HEK293 (cell line): ENCODE data around the gene OBSL1.

Source experiments
- CTCF ChIA-PET: fragments of 350-600 bp; formaldehyde crosslinking; extraction: SDS; loops from one replicate; lab custom pipeline; 2021; ENCODE audit warnings: antibody characterized with exemption; lab: Yijun Ruan, JAX
- POLR2A ChIA-PET: fragments of 300-600 bp; formaldehyde crosslinking; extraction: SDS; loops from one replicate; lab custom pipeline; 2020; ENCODE audit warnings: antibody characterized with exemption, inconsistent platforms; lab: Yijun Ruan, JAX
- H3K27ac ChIP-seq: fragments of 200-500 bp; sonication (Bioruptor generic); 2 replicates; pipeline ENCODE4 v1.5.1; 2014; ENCODE audit warnings: low read depth, low read length, control low read depth, inconsistent platforms; ENCODE audit errors: extremely low read depth
- H3K36me3 ChIP-seq, 2 experiments: fragments of 200-500 bp in 1 of 2; sonication (Bioruptor generic) in 1 of 2; 1 replicate in 1 of 2; 2 replicates in 1 of 2; pipeline ENCODE4 v1.5.1; 2014 to 2017; ENCODE audit warnings: inconsistent platforms in 2 of 2, low read length in 2 of 2; ENCODE audit not compliant: control insufficient read depth in 2 of 2, insufficient read depth in 1 of 2
- H3K4me1 ChIP-seq: fragments of 200-500 bp; sonication (Bioruptor generic); 2 replicates; pipeline ENCODE4 v1.5.1; 2014; ENCODE audit warnings: mild to moderate bottlenecking, low read length, inconsistent platforms; ENCODE audit not compliant: control insufficient read depth, insufficient read depth
- H3K4me3 ChIP-seq: 2 replicates; pipeline ENCODE4 v1.5.1; 2011; ENCODE audit warnings: low read depth, mild to moderate bottlenecking, control low read depth, low read length, moderate library complexity
- H3K9me3 ChIP-seq: fragments of 200-500 bp; sonication (Bioruptor generic); 2 replicates; pipeline ENCODE4 v1.5.1; 2014; ENCODE audit warnings: low read depth, low read length, inconsistent platforms; ENCODE audit not compliant: control insufficient read depth, insufficient read depth
- FEZF1 ChIP-seq: fragments of 450-650 bp; formaldehyde crosslinking; IDR thresholded peaks from 2 replicates; pipeline ENCODE4 v1.5.1; 2016; ENCODE audit warnings: missing biosample characterization, missing genetic modification characterization
- GLI2 ChIP-seq: fragments of 450-650 bp; formaldehyde crosslinking; IDR thresholded peaks from 2 replicates; pipeline ENCODE4; 2017; ENCODE audit warnings: missing biosample characterization, missing genetic modification characterization, low read depth, borderline replicate concordance
- GLI4 ChIP-seq: fragments of 450-650 bp; formaldehyde crosslinking; IDR thresholded peaks from 2 replicates; pipeline ENCODE4 v1.5.1; 2016; ENCODE audit warnings: missing biosample characterization, missing genetic modification characterization
- WT1 ChIP-seq: fragments of 450-650 bp; formaldehyde crosslinking; IDR thresholded peaks from 2 replicates; pipeline ENCODE4 v1.5.1; 2016; ENCODE audit warnings: missing biosample characterization, missing genetic modification characterization
- YY1 ChIP-seq: fragments of 450-650 bp; formaldehyde crosslinking; IDR thresholded peaks from 2 replicates; pipeline ENCODE4 v1.5.1; 2018; ENCODE audit warnings: missing biosample characterization, missing genetic modification characterization
- ZBTB20 ChIP-seq: fragments of 450-650 bp; formaldehyde crosslinking; IDR thresholded peaks from 2 replicates; pipeline ENCODE4 v1.5.1; 2016; ENCODE audit warnings: missing biosample characterization, missing genetic modification characterization
- ZNF10 ChIP-seq: fragments of 450-650 bp; formaldehyde crosslinking; IDR thresholded peaks from 2 replicates; pipeline ENCODE4 v1.5.1; 2017; ENCODE audit warnings: missing biosample characterization, missing genetic modification characterization
- ZNF23 ChIP-seq: fragments of 450-650 bp; formaldehyde crosslinking; IDR thresholded peaks from 2 replicates; pipeline ENCODE4 v1.5.1; 2016; ENCODE audit warnings: missing biosample characterization, missing genetic modification characterization, borderline replicate concordance
- ZNF24 ChIP-seq: fragments of 450-650 bp; formaldehyde crosslinking; IDR thresholded peaks from 2 replicates; pipeline ENCODE4 v1.5.1; 2016; ENCODE audit warnings: missing biosample characterization, missing genetic modification characterization
- ZNF266 ChIP-seq: fragments of 450-650 bp; formaldehyde crosslinking; IDR thresholded peaks from 2 replicates; pipeline ENCODE4 v1.5.1; 2016; ENCODE audit warnings: missing biosample characterization, missing genetic modification characterization, low read depth
- ZNF416 ChIP-seq: fragments of 450-650 bp; formaldehyde crosslinking; IDR thresholded peaks from 2 replicates; pipeline ENCODE4 v1.5.1; 2016; ENCODE audit warnings: missing biosample characterization, missing genetic modification characterization
- ZNF514 ChIP-seq: fragments of 450-650 bp; formaldehyde crosslinking; IDR thresholded peaks from 2 replicates; pipeline ENCODE4 v1.5.1; 2016; ENCODE audit warnings: missing biosample characterization, missing genetic modification characterization
- ZNF530 ChIP-seq: fragments of 450-650 bp; formaldehyde crosslinking; IDR thresholded peaks from 2 replicates; pipeline ENCODE4 v1.5.1; 2016; ENCODE audit warnings: low read depth, missing biosample characterization, missing genetic modification characterization
- ZNF677 ChIP-seq: fragments of 450-650 bp; IDR thresholded peaks from 2 replicates; pipeline ENCODE4 v1.5.0; 2018; ENCODE audit warnings: missing biosample characterization, mild to moderate bottlenecking, missing genetic modification characterization, moderate library complexity
- ZNF792 ChIP-seq: fragments of 450-650 bp; formaldehyde crosslinking; IDR thresholded peaks from 2 replicates; pipeline ENCODE4 v1.5.1; 2016; ENCODE audit warnings: missing biosample characterization, missing genetic modification characterization
- TF ChIP-seq, protein P1 (sequence below): fragments of 450-650 bp; formaldehyde crosslinking; IDR thresholded peaks from 2 replicates; pipeline ENCODE4 v1.5.1; 2016; ENCODE audit warnings: missing biosample characterization, missing genetic modification characterization
- TF ChIP-seq, protein P2 (sequence below): fragments of 450-650 bp; formaldehyde crosslinking; IDR thresholded peaks from 2 replicates; pipeline ENCODE4 v1.5.1; 2016; ENCODE audit warnings: missing biosample characterization, missing genetic modification characterization
- TF ChIP-seq, protein P3 (sequence below): fragments of 450-650 bp; formaldehyde crosslinking; IDR thresholded peaks from 2 replicates; pipeline ENCODE4 v1.5.1; 2016; ENCODE audit warnings: missing biosample characterization, missing genetic modification characterization, low read depth
- TF ChIP-seq, protein P4 (sequence below): fragments of 450-650 bp; formaldehyde crosslinking; IDR thresholded peaks from 2 replicates; pipeline ENCODE4 v1.5.1; 2016; ENCODE audit warnings: missing biosample characterization, missing genetic modification characterization
- TF ChIP-seq, protein P5 (sequence below): fragments of 450-650 bp; formaldehyde crosslinking; IDR thresholded peaks from 2 replicates; pipeline ENCODE4 v1.5.1; 2016; ENCODE audit warnings: missing biosample characterization, missing genetic modification characterization
- TF ChIP-seq, protein P6 (sequence below): IDR thresholded peaks from 2 replicates; pipeline ENCODE4 v1.6.1; 2011; ENCODE audit warnings: mild to moderate bottlenecking, low read depth, low read length, borderline replicate concordance
- TF ChIP-seq, protein P7 (sequence below): fragments of 450-650 bp; formaldehyde crosslinking; IDR thresholded peaks from 2 replicates; pipeline ENCODE4 v1.5.1; 2016; ENCODE audit warnings: missing biosample characterization, missing genetic modification characterization

The OBSL1 gene

DNA sequence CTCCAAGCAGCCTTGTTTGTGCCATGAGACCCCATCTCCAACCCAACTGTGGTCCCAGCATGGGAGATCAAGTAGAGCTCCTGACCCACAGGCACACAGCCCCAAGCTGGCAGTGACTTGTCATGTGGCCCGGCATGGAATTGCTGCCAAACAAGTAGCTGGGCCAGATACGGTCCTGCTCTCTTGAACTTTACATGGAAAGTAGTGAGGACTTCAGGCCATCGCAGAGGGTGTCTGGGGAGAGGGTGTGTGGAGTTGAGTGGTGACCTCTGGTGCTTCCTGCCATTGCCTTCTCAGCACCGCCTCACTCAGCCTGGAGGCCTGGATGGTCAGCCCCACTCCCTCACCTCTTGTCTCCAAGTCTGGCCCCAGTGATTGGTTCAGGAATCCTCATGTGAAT lies 45.2 kb upstream of the OBSL1 start:
- TF ChIP-seq, protein P1, sequence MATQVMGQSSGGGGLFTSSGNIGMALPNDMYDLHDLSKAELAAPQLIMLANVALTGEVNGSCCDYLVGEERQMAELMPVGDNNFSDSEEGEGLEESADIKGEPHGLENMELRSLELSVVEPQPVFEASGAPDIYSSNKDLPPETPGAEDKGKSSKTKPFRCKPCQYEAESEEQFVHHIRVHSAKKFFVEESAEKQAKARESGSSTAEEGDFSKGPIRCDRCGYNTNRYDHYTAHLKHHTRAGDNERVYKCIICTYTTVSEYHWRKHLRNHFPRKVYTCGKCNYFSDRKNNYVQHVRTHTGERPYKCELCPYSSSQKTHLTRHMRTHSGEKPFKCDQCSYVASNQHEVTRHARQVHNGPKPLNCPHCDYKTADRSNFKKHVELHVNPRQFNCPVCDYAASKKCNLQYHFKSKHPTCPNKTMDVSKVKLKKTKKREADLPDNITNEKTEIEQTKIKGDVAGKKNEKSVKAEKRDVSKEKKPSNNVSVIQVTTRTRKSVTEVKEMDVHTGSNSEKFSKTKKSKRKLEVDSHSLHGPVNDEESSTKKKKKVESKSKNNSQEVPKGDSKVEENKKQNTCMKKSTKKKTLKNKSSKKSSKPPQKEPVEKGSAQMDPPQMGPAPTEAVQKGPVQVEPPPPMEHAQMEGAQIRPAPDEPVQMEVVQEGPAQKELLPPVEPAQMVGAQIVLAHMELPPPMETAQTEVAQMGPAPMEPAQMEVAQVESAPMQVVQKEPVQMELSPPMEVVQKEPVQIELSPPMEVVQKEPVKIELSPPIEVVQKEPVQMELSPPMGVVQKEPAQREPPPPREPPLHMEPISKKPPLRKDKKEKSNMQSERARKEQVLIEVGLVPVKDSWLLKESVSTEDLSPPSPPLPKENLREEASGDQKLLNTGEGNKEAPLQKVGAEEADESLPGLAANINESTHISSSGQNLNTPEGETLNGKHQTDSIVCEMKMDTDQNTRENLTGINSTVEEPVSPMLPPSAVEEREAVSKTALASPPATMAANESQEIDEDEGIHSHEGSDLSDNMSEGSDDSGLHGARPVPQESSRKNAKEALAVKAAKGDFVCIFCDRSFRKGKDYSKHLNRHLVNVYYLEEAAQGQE (tag by site-specific recombination) = no peak
- no peak for TF ChIP-seq GLI4 (tag by site-specific recombination)
- TF ChIP-seq ZNF23 (tag by site-specific recombination) = no peak
- TF ChIP-seq, protein P2, sequence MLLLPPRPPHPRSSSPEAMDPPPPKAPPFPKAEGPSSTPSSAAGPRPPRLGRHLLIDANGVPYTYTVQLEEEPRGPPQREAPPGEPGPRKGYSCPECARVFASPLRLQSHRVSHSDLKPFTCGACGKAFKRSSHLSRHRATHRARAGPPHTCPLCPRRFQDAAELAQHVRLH = no peak
- no peak for TF ChIP-seq FEZF1 (tag by site-specific recombination)
- TF ChIP-seq, protein P3, sequence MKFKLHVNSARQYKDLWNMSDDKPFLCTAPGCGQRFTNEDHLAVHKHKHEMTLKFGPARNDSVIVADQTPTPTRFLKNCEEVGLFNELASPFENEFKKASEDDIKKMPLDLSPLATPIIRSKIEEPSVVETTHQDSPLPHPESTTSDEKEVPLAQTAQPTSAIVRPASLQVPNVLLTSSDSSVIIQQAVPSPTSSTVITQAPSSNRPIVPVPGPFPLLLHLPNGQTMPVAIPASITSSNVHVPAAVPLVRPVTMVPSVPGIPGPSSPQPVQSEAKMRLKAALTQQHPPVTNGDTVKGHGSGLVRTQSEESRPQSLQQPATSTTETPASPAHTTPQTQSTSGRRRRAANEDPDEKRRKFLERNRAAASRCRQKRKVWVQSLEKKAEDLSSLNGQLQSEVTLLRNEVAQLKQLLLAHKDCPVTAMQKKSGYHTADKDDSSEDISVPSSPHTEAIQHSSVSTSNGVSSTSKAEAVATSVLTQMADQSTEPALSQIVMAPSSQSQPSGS (tag by site-specific recombination) = no peak
- TF ChIP-seq, protein P4, sequence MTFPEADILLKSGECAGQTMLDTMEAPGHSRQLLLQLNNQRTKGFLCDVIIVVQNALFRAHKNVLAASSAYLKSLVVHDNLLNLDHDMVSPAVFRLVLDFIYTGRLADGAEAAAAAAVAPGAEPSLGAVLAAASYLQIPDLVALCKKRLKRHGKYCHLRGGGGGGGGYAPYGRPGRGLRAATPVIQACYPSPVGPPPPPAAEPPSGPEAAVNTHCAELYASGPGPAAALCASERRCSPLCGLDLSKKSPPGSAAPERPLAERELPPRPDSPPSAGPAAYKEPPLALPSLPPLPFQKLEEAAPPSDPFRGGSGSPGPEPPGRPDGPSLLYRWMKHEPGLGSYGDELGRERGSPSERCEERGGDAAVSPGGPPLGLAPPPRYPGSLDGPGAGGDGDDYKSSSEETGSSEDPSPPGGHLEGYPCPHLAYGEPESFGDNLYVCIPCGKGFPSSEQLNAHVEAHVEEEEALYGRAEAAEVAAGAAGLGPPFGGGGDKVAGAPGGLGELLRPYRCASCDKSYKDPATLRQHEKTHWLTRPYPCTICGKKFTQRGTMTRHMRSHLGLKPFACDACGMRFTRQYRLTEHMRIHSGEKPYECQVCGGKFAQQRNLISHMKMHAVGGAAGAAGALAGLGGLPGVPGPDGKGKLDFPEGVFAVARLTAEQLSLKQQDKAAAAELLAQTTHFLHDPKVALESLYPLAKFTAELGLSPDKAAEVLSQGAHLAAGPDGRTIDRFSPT (tag by site-specific recombination) = no peak
- no peak for TF ChIP-seq GLI2 (tag by site-specific recombination)
- TF ChIP-seq, protein P5, sequence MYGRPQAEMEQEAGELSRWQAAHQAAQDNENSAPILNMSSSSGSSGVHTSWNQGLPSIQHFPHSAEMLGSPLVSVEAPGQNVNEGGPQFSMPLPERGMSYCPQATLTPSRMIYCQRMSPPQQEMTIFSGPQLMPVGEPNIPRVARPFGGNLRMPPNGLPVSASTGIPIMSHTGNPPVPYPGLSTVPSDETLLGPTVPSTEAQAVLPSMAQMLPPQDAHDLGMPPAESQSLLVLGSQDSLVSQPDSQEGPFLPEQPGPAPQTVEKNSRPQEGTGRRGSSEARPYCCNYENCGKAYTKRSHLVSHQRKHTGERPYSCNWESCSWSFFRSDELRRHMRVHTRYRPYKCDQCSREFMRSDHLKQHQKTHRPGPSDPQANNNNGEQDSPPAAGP (tag by site-specific recombination) = no peak
- TF ChIP-seq ZNF10 = no peak
- no peak for TF ChIP-seq ZNF530
- TF ChIP-seq YY1 = no peak
- TF ChIP-seq, protein P6, sequence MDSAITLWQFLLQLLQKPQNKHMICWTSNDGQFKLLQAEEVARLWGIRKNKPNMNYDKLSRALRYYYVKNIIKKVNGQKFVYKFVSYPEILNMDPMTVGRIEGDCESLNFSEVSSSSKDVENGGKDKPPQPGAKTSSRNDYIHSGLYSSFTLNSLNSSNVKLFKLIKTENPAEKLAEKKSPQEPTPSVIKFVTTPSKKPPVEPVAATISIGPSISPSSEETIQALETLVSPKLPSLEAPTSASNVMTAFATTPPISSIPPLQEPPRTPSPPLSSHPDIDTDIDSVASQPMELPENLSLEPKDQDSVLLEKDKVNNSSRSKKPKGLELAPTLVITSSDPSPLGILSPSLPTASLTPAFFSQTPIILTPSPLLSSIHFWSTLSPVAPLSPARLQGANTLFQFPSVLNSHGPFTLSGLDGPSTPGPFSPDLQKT = no peak
- no peak for TF ChIP-seq ZNF266 (tag by site-specific recombination)
- no peak for TF ChIP-seq ZBTB20 (tag by site-specific recombination)
- peaks cover 0 to 41% of the 10 kb centered on the region in 2 experiments; a peak in 1 of 3 replicates for H3K36me3 ChIP-seq
- CTCF ChIA-PET = interaction anchor here (1.3 kb wide), 1 partner anchor 73 kb away, joined by 6 read pairs; no protein-coding TSS in a partner anchor
- POLR2A ChIA-PET = no interaction called here
- no peaks in the 10 kb centered on the region for H3K9me3 ChIP-seq
- H3K4me3 ChIP-seq = no peak overlapping the region
- H3K27ac ChIP-seq = no peak overlapping the region
- no peaks in the 10 kb centered on the region for H3K4me1 ChIP-seq

DNA sequence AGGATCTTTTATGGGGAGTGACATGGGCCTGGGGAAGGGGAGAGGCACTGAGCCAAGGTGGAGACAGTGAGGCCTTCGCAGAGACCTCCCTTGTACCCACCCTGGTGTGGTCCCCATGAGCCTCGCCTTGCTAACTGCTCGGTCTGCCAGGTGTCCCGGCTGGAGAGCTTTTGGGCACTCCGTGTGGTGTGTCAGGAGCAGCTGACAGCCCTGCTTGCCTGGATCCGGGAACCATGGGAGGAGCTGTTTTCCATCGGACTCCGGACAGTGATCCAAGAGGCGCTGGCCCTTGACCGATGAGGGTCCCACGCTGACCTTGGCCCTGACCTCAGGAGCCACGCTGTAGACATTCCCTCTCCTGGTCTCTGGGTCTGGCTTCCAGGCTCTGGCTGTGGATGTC lies 44.6 kb upstream of the OBSL1 start:
- Histone ChIP-seq H3K4me1 (no peaks in the 10 kb centered on the region), H3K9me3 (no peaks in the 10 kb centered on the region), H3K27ac (no peak overlapping the region), H3K36me3 (peaks cover 0 to 48% of the 10 kb centered on the region in 2 experiments; a peak in 1 of 3 replicates), H3K4me3 (no peak overlapping the region)
- ChIA-PET POLR2A (no interaction called here), CTCF (interaction anchor here (1.2 to 1.3 kb wide), 2 partner anchors 27 to 73 kb away, joined by 3 to 6 read pairs; no protein-coding TSS in a partner anchor)
- no peak for TF ChIP-seq WT1 (tag by site-specific recombination)
- no peak for TF ChIP-seq ZNF24 (tag by site-specific recombination)
- TF ChIP-seq ZNF514 (tag by site-specific recombination) = no peak
- no peak for TF ChIP-seq ZNF416 (tag by site-specific recombination)
- TF ChIP-seq, protein P7, sequence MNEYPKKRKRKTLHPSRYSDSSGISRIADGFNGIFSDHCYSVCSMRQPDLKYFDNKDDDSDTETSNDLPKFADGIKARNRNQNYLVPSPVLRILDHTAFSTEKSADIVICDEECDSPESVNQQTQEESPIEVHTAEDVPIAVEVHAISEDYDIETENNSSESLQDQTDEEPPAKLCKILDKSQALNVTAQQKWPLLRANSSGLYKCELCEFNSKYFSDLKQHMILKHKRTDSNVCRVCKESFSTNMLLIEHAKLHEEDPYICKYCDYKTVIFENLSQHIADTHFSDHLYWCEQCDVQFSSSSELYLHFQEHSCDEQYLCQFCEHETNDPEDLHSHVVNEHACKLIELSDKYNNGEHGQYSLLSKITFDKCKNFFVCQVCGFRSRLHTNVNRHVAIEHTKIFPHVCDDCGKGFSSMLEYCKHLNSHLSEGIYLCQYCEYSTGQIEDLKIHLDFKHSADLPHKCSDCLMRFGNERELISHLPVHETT (tag by site-specific recombination) = no peak
- no peak for TF ChIP-seq ZNF792
- no peak for TF ChIP-seq ZNF677
